Dendritic cell treated with granulocyte-macrophage colony-stimulating factor and Interleukin-4, amounts not matched to agents 40 ng/mL and 50 ng/mL, for 4 days (primary cell): ENCODE results near the gene IFITM5.

ENCODE experiments used
- H3K27ac Mint-ChIP-seq: one replicate; pipeline ENCODE4 v1.8.0; 2022; ENCODE audit warnings: mild to moderate bottlenecking, mixed read lengths
- H3K27me3 Mint-ChIP-seq: one replicate; pipeline ENCODE4 v1.8.0; 2022; ENCODE audit warnings: mild to moderate bottlenecking, mixed read lengths
- H3K36me3 Mint-ChIP-seq: one replicate; pipeline ENCODE4 v1.8.0; 2022; ENCODE audit warnings: low read depth, mixed read lengths
- H3K4me1 Mint-ChIP-seq: one replicate; pipeline ENCODE4 v1.8.0; 2022; ENCODE audit warnings: low read depth, mixed read lengths
- H3K4me3 Mint-ChIP-seq: one replicate; pipeline ENCODE4 v1.8.0; 2022; ENCODE audit warnings: mild to moderate bottlenecking, moderate library complexity, mixed read lengths
- H3K9me3 Mint-ChIP-seq: one replicate; pipeline ENCODE4 v1.8.0; 2022; ENCODE audit warnings: mixed read lengths
- intact Hi-C: fragments of 100-400 bp; cut with micrococcal nuclease; formaldehyde crosslinking; loops from one replicate; pipeline ENCODE4 v1.15.0; 2022

IFITM5 gene

DNA sequence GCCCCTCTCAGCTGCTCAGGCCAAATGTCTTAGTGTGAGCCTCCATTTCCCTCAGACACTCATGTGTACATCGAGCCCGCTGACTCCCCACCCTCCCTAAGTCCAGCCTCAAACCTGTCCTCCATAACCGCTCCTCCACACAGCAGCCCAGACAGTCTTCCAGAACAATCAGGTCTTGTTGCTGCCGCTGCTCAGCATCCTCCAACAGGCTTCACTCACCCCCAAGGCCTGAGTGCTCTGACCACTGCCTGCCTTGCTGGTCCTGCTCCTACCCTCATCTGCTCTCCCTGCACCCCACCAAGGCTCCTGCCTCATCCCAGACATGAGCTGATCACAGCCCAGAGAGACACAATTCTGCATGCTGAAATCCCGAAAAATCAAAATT, 45.4 kb downstream of the IFITM5 start:
- Mint-ChIP-seq H3K27me3 (peaks cover 8% of the 10 kb centered on the region), H3K4me1 (peaks cover 12% of the 10 kb centered on the region), H3K9me3 (no peaks in the 10 kb centered on the region), H3K36me3 (peaks cover 50% of the 10 kb centered on the region), H3K27ac (no peak overlapping the region), H3K4me3 (no peak overlapping the region)
- intact Hi-C loops = loop anchor here (5.0 to 10.0 kb wide), 2 partner anchors 51 to 103 kb away; partner anchors contain the start of gene IFITM2

DNA sequence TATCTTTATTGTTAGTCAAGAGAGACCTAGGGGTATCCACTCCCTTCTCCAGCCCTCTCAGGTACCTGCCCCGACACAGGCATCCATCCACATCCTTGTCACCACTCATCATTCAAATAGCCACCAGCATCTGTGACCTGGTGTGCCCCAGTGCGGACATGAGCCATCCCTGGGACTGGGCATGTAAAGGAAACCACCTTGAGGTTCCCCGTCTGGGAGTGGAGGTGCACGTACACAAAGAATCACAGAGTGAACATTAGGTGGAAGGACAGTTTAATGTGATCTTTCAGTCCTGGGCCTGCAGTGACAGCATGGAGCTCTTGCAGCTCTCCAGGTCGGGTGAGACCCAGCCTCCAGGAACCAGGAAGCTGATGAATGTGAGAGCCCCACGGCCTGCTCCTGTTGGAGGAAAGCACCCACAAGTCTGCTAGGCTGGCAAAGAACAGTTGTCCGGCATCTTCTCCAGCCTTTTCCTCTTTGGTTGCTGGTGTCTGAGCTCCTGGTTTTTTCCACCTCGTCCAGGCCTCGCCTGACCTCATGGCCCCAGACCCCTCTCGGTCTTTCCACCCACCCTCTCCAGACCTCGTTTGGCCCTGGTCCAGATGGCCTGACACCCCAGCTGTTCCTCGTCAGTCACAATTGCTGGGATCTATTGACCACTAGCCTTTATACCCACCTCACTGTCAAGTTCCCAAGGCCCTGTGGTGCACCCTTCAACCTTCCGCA, 46.0 kb downstream of the IFITM5 start:
- intact Hi-C loops = loop anchor here (5.0 to 10.0 kb wide), 2 partner anchors 51 to 104 kb away; partner anchors contain the start of gene IFITM2
- H3K27me3 Mint-ChIP-seq = peaks cover 7% of the 10 kb centered on the region
- H3K36me3 Mint-ChIP-seq = peaks cover 55% of the 10 kb centered on the region
- H3K27ac Mint-ChIP-seq = no peak overlapping the region
- H3K4me3 Mint-ChIP-seq = no peak overlapping the region
- peaks cover 15% of the 10 kb centered on the region for H3K4me1 Mint-ChIP-seq
- H3K9me3 Mint-ChIP-seq = no peaks in the 10 kb centered on the region

- intact Hi-C loops = loop anchor here (5.0 to 10.0 kb wide), 2 partner anchors 52 to 105 kb away; partner anchors contain the start of gene IFITM2
- H3K27me3 Mint-ChIP-seq = peaks cover 3% of the 10 kb centered on the region
- H3K4me3 Mint-ChIP-seq = no peak overlapping the region
- H3K9me3 Mint-ChIP-seq = no peaks in the 10 kb centered on the region
- H3K4me1 Mint-ChIP-seq = peaks cover 15% of the 10 kb centered on the region
- peaks cover 62% of the 10 kb centered on the region for H3K36me3 Mint-ChIP-seq
- H3K27ac Mint-ChIP-seq = no peak overlapping the region
Observed at GRCh38 chr11:252666-253065, 46.7 kb downstream of the IFITM5 start.

DNA sequence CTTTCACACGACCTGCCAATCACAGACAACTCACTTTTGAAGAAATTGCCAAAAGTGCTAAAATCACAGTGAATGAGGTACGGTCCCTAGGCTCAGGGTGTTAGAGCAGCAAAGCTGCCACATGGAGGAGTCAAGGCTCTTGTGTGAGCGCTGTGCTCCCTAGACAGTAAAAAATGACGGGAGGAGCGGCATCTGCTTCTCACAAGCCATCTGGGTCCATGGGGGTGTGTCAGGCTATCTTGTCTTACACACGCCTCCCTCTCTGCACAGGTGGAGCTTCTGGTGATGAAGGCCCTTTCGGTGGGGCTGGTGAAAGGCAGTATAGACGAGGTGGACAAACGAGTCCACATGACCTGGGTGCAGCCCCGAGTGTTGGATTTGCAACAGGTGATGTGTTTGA, 47.8 kb downstream of the IFITM5 start:
- Mint-ChIP-seq H3K27me3 (peaks cover 3% of the 10 kb centered on the region), H3K4me1 (peaks cover 9% of the 10 kb centered on the region), H3K36me3 (peaks cover 73% of the 10 kb centered on the region), H3K4me3 (no peak overlapping the region), H3K27ac (no peak overlapping the region), H3K9me3 (no peaks in the 10 kb centered on the region)
- intact Hi-C loops = loop anchor here (5.0 to 10.0 kb wide), 2 partner anchors 53 to 106 kb away; partner anchors contain the start of gene IFITM2

DNA sequence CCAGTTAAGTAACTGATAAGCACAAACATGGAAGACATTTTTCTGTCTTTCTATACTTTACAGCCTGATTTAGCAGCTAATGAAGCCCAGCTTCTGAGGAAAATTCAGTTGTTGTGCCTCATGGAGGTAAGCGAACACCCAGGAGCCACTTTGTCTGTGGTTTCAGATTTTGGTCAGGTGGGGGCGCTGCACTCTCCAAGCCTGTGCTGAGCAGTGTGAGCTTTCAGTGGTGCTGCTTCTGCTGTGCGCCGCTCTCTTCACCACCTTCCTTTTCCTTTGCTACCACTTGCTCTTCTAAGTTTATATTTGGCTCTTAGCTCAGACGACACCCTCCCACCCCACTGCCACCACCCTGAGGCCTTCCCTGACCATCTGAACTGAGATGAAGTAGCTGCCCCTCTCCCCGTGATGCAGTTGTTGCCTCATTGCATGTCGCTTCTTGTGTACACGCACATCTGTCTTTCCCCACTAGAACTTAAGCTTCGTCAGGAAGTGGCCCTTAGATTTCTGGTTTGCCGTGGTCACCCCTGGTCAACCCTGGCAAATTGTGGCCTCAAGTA, 48.5 kb downstream of the IFITM5 start:
- no peak overlapping the region for H3K27ac Mint-ChIP-seq
- peaks cover 9% of the 10 kb centered on the region for H3K4me1 Mint-ChIP-seq
- H3K36me3 Mint-ChIP-seq = peaks cover 80% of the 10 kb centered on the region
- H3K4me3 Mint-ChIP-seq = no peak overlapping the region
- H3K27me3 Mint-ChIP-seq = peaks cover 1% of the 10 kb centered on the region
- intact Hi-C loops = loop anchor here (5.0 to 10.0 kb wide), 2 partner anchors 54 to 106 kb away; partner anchors contain the start of gene IFITM2
- H3K9me3 Mint-ChIP-seq = no peaks in the 10 kb centered on the region

DNA sequence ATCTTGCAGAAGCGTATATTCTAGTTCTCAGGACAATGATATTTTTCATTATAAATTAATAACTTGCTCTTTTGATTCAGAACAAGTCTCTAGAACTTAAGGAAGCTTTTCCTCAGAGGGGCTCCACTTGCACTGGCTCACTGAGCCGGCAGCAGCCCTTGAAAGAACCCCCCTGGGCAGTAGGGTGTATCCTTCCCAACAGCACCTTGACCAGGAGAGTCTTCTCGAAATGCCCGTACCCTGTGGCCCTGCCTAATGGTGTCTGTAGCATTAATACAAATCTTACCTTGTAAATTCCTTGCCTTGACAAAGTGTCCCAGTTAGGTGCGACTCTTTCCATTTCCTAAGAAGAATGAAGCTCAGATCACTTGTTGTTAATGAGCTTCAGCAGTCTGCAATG, 49.1 kb downstream of the IFITM5 start:
- Mint-ChIP-seq H3K4me1 (peaks cover 9% of the 10 kb centered on the region), H3K4me3 (no peak overlapping the region), H3K27ac (no peak overlapping the region), H3K9me3 (no peaks in the 10 kb centered on the region), H3K36me3 (peaks cover 86% of the 10 kb centered on the region), H3K27me3 (no peaks in the 10 kb centered on the region)
- intact Hi-C loops = loop anchor here (5.0 to 10.0 kb wide), 2 partner anchors 55 to 107 kb away; partner anchors contain the start of gene IFITM2

DNA sequence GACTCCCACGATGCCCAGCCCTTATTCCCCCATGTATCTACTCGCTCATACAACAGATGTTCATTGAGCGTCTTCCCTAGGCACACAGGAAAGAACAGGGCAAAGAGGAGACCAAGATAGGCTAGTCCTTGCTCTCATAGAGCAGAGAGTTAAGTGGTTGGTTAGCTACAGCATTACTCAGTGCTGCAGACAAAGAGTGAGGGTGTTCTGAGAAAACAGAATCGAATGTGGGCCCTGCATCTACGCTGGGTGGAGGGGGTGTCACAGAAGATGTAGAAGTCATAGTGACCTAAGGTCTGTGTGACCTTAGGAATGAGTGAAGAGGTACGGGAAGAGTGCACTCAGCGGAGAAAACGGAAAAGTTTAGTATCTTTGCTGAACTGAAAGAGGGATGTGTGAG, 50.3 kb downstream of the IFITM5 start:
- Mint-ChIP-seq H3K36me3 (peaks cover 95% of the 10 kb centered on the region), H3K9me3 (no peaks in the 10 kb centered on the region), H3K4me1 (peaks cover 9% of the 10 kb centered on the region), H3K27me3 (no peaks in the 10 kb centered on the region), H3K4me3 (no peak overlapping the region), H3K27ac (no peak overlapping the region)
- intact Hi-C loops = no loop called here
